GM13976 (cell line): Measurements from ENCODE around the gene STRN4.
"Not testable (repeated sequence)": the region's sequence is repeated elsewhere in the genome, so short reads cannot be mapped to it uniquely, and the experiment has no call there.

Source experiments
- DNase-seq: peaks from one replicate; pipeline ENCODE4 v3.0.0; 2012; ENCODE audit warnings: low spot score
- in situ Hi-C: fragments of 300-500 bp; cut with MboI; formaldehyde crosslinking; loops from one replicate; pipeline ENCODE4 v1.12.0; 2022; ENCODE audit warnings: low sequenced_read_pairs, mixed read lengths, inconsistent platforms; ENCODE audit not compliant: unreplicated experiment
- TF ChIP-seq, protein P1 (sequence below): IDR thresholded peaks from 2 replicates; pipeline ENCODE4 v1.5.1; 2012; ENCODE audit warnings: borderline replicate concordance, mild to moderate bottlenecking; ENCODE audit not compliant: insufficient read depth; ENCODE audit errors: extremely low read depth, missing control alignments, control extremely low read depth

The STRN4 gene

DNA sequence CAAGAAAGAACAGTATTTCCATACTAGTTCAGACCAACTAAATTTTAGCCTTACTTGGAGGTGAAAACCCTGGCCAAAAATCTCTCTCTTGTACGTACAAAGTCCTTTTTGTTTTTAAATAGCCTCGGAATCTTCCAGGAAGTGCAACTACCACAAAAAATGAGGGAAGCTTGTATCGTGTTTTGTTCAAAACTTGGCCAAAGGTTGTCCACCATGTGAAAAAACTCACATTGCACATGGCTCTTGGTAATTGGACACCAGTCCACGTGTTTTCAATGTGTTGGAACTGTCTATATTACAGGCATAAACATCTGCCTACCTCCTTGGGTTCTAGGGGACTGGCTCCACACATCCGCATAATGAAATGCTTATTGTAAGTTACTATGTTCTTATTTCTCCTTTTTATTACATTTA is 15.2 kb upstream of the STRN4 start:
- in situ Hi-C loops = loop anchor here (10.0 to 25.0 kb wide), 2 partner anchors 83 to 226 kb away; no protein-coding TSS in a partner anchor
- DNase-seq = no peak
- TF ChIP-seq, protein P1, sequence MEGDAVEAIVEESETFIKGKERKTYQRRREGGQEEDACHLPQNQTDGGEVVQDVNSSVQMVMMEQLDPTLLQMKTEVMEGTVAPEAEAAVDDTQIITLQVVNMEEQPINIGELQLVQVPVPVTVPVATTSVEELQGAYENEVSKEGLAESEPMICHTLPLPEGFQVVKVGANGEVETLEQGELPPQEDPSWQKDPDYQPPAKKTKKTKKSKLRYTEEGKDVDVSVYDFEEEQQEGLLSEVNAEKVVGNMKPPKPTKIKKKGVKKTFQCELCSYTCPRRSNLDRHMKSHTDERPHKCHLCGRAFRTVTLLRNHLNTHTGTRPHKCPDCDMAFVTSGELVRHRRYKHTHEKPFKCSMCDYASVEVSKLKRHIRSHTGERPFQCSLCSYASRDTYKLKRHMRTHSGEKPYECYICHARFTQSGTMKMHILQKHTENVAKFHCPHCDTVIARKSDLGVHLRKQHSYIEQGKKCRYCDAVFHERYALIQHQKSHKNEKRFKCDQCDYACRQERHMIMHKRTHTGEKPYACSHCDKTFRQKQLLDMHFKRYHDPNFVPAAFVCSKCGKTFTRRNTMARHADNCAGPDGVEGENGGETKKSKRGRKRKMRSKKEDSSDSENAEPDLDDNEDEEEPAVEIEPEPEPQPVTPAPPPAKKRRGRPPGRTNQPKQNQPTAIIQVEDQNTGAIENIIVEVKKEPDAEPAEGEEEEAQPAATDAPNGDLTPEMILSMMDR = no peak

DNA sequence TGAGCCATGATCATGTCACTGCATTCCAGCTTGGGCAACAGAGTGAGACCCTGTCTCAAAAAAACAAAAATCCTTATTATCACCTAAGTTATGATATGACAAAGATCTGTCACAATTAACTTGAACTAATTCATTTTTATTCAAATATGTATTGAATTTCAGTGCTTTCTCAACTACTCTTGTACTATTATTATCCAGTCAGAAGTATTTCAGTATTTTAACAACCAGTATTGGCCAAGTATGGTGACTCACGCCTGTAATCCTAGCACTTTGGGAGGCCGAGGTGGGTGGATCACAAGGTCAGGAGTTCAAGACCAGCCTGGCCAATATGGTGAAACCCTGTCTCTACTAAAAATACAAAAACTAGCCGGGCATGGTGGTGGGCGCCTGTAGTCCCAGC is 14.6 kb upstream of the STRN4 start:
- in situ Hi-C loops = loop anchor here (10.0 to 25.0 kb wide), 2 partner anchors 84 to 226 kb away; no protein-coding TSS in a partner anchor
- DNase-seq = not testable (repeated sequence)

DNA sequence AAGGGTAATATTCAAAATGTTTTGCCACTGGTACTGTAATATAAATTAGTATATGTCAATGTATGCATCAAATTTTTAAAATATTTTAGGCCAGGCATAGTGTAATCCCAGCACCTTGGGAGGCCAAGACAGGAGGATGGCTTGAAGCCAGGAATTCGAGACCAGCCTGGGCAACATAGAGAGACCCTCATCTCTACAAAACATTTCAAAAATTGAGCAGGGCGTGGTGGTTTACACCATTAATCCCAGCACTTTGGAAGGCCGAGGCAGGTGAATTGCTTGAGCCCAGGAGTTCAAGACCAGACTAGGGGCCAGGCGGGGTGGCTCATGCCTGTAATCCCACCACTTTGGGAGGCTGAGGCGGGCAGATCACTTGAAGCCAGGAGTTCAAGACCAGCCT is 14.1 kb upstream of the STRN4 start:
- TF ChIP-seq, protein P1 = no peak
- in situ Hi-C loops = loop anchor here (10.0 to 25.0 kb wide), 2 partner anchors 84 to 227 kb away; no protein-coding TSS in a partner anchor
- no peak for DNase-seq

DNA sequence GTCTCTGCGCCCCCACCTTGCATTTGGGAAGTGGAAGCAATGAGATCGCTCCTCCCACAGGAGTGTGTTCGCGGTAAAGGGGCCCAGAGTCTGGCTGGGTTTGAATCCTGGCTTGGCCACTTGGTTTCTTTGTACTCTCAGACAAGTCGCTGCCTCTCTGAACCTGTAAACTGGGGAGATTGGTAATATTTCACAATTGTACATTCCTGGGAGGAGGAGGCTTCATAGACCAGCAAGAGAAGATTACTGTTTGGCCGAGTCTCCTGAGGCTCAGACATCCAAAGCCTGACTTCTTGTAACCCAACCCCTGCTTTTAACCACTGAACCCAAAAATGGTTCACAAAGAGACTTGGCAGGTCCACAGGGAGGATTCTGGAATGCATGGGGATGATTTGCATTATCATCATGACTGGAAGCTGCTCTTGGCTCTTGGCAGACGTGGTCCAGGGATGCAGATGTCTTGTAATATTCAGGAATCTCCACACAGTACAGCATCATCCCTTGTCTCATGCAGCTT is 13.6 kb upstream of the STRN4 start:
- in situ Hi-C loops = loop anchor here (10.0 to 25.0 kb wide), 2 partner anchors 85 to 227 kb away; no protein-coding TSS in a partner anchor
- TF ChIP-seq, protein P1 = no peak
- DNase-seq = no peak

DNA sequence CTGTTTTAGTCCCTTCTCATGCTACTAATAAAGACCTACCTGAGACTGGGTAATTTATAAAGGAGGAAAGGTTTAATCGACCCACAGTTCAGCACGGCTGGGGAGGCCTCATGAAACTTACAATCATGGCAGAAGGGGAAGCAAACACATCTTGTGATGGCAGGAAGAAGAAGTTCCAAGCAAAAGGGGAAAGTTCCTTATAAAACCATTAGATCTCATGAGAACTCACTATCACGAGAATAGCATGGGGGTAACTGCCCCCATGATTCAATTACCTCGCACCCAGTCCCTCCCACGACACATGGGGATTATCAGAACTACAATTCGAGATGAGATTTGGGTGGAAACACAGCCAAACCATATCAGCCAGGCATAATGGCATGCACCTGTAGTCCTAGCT is 13.0 kb upstream of the STRN4 start:
- TF ChIP-seq, protein P1 = no peak
- in situ Hi-C loops = loop anchor here (25.0 kb wide), 1 partner anchor 228 kb away; no protein-coding TSS in a partner anchor

DNA sequence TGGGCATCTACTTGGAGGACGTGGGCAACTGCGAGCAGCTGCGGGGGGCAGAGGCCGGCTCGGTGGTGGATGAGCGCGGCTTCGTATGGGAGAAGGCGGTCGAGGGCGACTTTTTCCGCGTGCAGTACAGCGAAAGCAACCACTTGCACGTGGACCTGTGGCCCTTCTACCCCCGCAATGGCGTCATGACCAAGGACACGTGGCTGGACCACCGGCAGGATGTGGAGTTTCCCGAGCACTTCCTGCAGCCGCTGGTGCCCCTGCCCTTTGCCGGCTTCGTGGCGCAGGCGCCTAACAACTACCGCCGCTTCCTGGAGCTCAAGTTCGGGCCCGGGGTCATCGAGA is 10.3 kb upstream of the STRN4 start:
- TF ChIP-seq, protein P1 = no peak
- in situ Hi-C loops = loop anchor here (25.0 kb wide), 1 partner anchor 231 kb away; no protein-coding TSS in a partner anchor
- DNase-seq = no peak

More for the DNA sequence above, 13.0 kb upstream of the STRN4 start:
- no peak for DNase-seq

DNA sequence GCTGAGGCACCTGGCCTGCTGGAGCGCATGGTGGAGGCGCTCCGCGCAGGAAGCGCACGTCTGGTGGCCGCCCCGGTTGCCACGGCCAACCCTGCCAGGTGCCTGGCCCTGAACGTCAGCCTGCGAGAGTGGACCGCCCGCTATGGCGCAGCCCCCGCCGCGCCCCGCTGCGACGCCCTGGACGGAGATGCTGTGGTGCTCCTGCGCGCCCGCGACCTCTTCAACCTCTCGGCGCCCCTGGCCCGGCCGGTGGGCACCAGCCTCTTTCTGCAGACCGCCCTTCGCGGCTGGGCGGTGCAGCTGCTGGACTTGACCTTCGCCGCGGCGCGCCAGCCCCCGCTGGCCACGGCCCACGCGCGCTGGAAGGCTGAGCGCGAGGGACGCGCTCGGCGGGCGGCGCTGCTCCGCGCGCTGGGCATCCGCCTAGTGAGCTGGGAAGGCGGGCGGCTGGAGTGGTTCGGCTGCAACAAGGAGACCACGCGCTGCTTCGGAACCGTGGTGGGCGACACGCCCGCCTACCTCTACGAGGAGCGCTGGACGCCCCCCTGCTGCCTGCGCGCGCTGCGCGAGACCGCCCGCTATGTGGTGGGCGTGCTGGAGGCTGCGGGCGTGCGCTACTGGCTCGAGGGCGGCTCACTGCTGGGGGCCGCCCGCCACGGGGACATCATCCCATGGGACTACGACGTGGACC is 9.7 kb upstream of the STRN4 start:
- TF ChIP-seq, protein P1 = no peak
- in situ Hi-C loops = loop anchor here (25.0 kb wide), 1 partner anchor 231 kb away; no protein-coding TSS in a partner anchor
- DNase-seq = no peak
